IPS-18c (cell line): Measurements from ENCODE around the gene NOL7.

Experiments used
- H3K4me3 ChIP-seq: 2 replicates; pipeline ENCODE4 v1.7.0; 2013; ENCODE audit warnings: low read depth, mild to moderate bottlenecking, low read length, moderate library complexity; ENCODE audit not compliant: insufficient read depth
- H3K9me3 ChIP-seq: one replicate; pipeline ENCODE4 v1.6.1; 2013; ENCODE audit warnings: mild to moderate bottlenecking, low read length, moderate library complexity; ENCODE audit not compliant: control insufficient read depth, insufficient read depth

NOL7 gene

DNA sequence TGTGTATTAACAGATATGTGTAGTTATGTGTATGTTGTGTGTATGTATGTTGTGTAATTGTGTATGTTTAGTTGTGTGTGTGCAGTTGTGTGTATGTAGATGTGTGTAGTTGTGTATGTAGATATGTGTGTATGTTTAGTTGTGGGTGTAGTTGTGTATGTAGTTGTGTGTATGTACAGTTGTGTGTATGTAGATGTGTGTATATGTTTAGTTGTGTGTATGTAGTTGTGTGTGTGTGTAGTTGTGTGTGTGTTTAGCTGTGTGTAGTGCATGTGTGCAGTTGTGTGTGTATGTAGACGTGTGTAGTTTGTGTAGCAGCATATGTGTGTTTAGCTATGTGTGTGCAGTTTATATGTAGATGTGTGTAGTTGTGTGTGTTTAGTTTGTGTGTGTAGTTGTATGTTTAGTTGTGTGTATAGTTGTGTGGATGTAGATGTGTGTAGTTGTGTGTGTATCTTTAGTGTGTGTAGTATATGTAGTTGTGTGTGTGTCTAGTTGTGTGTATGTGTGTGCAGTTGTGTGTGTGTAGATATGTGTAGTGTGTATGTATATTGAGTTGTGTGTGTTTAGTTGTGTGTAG lies 24.5 kb upstream of the NOL7 start:
- peaks cover 2% of the 10 kb centered on the region for H3K9me3 ChIP-seq
- H3K4me3 ChIP-seq = no peak overlapping the region

DNA sequence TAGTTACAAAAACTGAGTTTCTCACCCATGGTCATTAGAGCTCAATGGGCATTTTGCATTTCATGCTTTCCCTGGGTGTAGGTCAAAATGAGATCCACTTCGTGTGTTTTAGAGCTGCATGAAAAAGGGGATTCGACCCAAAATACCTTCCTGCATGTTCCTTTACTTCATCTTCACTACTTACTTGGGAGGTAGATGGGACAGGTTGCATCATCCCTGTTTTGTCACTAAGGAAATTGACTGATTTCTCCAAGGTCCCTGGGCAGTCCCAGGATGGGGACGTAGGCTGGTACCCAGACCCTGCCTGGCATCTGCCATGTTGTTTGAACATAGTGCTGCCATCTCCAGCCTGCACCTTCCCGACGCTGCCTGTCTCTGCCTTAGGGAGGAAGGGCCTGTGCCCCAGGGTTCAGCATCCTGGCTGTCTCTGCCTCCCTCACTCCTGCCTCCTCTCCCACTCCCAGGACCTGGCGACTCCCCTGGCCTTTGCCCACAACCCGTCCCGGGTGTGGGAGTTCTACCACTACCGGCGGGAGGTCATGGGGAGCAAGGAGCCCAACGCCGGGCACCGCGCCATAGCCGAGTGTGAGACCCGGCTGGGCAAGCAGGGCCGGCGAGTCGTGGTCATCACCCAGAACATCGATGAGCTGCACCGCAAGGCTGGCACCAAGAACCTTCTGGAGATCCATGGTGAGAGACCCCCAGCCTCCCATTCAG lies 23.8 kb upstream of the NOL7 start:
- Histone ChIP-seq H3K9me3 (peaks cover 2% of the 10 kb centered on the region), H3K4me3 (no peak overlapping the region)

DNA sequence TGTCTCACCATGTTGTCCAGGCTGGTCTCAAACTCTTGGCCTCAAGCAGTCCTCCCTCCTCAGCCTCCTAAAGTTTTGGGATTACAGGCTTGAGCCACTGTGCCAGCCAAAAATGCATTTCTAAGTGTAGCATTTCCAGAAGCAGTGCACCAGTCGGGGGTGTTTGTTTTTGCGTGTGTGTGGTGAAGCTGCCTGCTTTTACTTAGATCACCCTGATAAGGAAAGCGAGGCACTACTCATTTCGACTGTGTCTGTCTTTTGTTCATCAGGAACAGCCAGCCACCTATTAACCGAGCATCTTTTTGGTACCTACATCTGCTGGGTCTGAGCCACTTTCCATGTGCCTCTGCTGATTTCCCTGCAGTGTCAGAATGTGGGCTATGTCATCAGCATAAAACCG lies 22.0 kb upstream of the NOL7 start:
- H3K9me3 ChIP-seq = peaks cover 2% of the 10 kb centered on the region
- H3K4me3 ChIP-seq = no peak overlapping the region

DNA sequence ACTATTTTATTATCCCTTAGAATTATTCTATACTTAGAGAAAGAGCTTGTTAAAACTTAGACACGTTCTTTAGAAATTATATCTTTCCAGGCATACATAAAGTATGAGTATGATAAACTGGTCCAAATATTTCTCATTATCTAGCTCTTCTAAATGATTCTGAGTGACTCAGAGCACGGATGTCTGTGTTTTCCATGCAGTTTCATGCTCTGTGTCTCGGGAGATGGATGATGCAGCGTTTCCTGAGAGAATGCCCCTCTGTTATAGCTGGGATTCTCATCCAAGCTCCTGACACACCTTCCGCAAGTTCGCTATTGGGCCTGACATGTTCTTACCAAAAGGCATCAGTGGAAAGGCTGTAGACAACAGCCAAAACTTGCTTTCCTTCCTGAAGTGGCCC lies 21.4 kb upstream of the NOL7 start:
- peaks cover 2% of the 10 kb centered on the region for H3K9me3 ChIP-seq

DNA sequence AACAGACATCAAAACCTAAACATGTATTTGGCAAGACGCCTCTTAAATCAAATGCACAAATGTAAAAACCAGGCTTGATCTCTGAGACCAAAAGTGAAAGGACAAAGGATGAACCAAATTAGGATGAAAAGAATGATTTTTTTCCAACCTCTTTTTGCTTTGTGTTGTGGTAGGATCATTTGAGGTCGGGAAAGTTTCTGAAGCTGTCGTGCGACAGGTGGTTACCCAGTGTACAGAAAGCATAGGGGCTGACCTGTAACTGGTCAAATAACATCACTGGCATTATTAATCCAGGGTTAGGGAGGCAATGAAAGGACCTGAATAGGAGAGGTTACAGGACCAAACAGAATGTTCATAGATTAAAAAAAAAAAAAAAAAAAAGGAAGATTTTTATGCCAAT lies 18.1 kb upstream of the NOL7 start:
- Histone ChIP-seq H3K9me3 (peaks cover 2% of the 10 kb centered on the region), H3K4me3 (no peak overlapping the region)

More for the DNA sequence above, 21.4 kb upstream of the NOL7 start:
- no peak overlapping the region for H3K4me3 ChIP-seq

DNA sequence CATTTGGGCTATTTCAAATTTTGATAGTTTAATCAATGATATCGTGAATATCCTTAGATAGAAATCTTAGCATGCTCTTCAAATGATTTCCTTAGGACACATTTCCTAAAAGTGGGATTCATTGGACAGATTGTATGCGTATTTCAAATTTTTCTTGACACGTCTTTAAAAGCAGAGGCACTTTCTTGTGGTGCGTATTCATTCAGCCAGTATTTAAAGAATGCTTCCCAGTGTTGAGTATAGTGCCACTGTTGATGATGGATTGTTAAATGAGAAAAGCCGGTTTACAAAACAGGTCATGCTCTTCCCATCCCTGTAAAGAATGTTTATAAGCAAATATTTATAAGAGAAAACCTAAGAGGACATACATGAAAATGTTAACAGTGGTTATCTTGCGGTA lies 15.1 kb upstream of the NOL7 start:
- H3K4me3 ChIP-seq = no peak overlapping the region

DNA sequence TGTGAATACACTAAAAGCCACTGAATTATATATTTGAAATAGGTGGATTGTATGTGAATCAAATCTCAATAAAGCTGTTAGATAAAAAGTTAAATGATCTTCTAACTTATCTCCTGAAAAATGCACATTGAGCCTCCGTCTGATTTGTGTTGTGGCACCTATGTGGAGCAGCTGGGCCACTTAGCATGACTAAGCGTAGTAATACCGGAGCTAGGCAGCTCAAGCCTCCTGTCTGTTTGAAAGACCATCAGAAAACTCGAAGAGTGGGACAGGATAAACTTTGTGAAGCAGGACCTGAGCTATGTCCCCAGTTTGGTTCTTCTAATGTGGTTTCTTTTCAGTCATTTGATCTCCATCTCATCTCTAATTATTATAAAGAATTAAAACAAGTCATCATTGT lies 11.0 kb upstream of the NOL7 start:
- no peak overlapping the region for H3K4me3 ChIP-seq
- H3K9me3 ChIP-seq = no peaks in the 10 kb centered on the region

More for the DNA sequence above, 15.1 kb upstream of the NOL7 start:
- H3K9me3 ChIP-seq = no peaks in the 10 kb centered on the region

DNA sequence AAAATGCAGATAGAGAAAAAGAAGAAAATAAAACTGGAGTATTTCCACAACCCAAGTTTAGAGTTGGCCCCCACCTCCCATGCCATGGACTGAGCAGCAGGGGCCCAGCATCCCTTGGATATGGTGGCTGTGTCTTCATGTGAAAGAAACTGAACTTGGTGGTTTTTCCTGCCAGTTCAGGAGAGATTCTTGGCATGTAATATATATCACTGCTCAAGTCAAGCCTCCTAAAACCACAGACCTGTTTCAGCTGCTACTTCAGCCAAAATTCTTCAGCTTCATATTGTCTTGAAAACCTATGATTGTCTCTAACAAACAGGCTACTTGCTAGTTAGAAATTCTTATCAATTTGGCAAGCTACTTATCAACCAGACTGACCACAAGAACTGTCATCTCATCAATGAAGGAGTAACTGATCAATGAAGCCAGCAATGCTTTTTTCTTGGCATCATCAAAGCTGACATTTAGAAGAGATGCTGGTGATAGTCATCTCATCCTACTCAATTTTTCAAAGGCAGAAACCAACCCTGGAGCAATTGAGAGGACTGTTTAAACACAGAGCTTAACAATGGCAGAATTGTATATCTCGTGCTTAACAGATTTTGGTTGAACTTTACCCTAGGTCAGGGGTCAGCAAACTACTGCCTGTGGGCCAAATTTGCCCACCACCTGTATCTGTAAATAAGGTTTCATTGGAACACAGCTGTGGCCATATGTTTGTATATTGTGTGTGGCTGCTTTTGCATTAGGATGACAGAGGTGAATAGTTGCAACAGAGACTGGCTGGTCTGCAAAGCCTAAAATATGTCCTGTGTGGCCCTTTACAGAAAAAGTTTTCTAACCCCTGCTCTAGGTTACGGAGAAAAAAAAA lies 10.4 kb upstream of the NOL7 start:
- H3K9me3 ChIP-seq = no peaks in the 10 kb centered on the region
- H3K4me3 ChIP-seq = no peak overlapping the region

DNA sequence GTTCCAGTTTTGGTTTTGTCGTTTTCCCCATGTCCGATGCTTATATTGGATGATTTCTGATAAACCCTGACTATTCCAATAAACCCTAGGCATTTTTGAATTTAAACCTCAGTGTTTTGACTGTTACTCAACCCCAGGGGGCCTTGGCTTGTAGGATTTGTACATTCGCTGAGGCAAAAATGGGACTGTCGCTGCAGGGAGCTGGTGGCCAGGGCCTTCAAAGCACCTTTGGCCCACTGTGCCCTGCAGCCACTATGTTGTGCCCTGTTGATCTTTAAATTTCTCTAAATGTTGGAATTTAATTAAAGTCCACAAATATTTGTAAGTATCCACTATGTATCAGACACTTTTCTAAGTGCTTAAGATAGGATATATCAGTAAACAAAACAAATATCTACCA lies 9.5 kb upstream of the NOL7 start:
- no peak overlapping the region for H3K4me3 ChIP-seq

DNA sequence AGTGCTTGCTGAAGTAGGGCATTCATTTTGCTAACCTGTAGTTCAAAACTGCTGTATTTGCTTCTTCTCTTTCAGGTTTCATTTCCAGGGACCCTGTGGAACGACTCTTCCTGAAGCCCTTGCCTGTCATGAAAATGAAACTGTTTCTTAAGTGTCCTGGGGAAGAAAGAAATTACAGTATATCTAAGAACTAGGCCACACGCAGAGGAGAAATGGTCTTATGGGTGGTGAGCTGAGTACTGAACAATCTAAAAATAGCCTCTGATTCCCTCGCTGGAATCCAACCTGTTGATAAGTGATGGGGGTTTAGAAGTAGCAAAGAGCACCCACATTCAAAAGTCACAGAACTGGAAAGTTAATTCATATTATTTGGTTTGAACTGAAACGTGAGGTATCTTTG lies 3.4 kb upstream of the NOL7 start:
- H3K4me3 ChIP-seq = no peak overlapping the region

More for the DNA sequence above, 9.5 kb upstream of the NOL7 start:
- H3K9me3 ChIP-seq = no peaks in the 10 kb centered on the region

DNA sequence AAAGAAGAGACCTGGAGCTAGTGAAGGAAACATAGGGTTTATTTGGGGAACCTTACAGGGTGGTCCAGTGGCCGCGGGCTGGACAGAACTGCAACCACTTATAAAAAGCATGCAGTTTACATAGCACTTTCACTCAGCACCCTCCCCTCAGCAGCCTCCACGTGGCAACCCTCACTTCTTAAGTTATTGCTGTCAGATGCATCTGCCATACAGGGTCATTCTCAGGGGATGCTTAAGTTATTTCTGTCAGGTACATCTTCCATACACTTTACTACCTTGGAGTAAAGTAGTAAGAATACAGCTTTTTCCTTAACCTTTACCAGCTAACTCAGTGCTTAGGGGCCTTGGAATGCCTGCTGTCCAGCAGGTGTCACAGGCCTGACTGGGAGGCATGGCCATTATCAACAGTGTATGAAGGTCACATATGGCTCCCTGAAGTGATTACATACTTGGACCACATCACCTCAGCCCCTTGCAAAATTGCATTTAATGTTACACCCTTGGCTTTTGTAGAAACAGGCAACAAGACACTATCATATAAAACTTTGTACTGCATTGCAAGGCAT lies 2.0 kb upstream of the NOL7 start:
- Histone ChIP-seq H3K4me3 (no peak overlapping the region), H3K9me3 (peaks cover 3% of the 10 kb centered on the region)

More for the DNA sequence above, 3.4 kb upstream of the NOL7 start:
- H3K9me3 ChIP-seq = peaks cover 3% of the 10 kb centered on the region

DNA sequence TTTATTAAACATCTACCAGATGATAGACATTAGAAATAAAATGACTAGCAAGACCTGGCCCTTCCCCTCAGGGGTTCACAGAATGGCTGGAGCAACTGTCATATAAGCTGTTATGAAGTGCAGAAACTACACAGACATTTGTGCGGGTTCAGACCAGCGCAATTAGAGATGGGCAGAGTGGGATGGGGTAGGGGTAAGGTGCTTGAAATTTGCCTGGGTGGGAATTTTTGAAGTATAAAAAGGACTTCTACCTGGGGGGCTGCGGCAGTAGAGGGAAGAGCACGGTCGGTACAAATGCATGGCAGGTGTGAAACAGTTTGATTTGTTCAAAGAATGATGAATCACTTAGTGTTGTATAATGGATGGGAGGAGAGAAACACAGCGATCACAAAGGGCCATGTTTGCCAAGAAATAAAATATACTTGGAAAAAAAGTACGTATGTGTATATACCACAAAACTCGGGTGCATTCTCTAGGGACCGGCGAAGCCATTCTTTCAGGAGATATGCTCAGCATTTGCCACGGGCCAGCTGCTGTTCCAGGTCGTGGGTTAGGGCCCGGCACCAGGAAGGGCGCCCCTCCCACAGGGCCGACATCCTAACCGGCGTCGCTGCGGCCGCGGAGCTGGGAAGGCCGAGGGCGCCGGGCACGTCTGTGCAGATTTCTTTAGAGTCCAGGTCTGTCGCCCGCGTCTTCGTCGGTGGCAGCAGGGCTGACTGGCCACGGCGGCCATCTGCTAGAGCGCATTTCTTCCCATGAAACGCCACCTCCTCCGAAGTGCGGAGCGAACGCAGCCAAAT lies 809 bp upstream of the NOL7 start:
- peaks cover 3% of the 10 kb centered on the region for H3K9me3 ChIP-seq
- H3K4me3 ChIP-seq = peak overlapping the region; percentile 99

DNA sequence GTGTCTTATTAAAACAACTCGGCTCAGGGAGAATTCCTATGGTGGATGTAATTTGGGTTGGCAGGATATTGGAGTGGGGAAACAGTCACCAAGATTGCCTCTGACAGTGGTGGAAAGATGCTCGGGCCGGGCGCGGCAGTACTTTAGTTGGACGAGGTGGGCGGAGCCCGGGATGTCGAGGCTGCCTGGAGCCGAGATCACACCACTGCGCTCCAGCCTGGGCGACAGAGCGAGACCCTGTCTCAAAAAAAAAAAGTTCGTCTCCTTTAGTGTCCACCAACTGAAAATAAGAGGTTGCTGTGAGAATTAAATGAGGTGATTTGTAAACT lies 621 bp downstream of the NOL7 start:
- Histone ChIP-seq H3K4me3 (peak overlapping the region; percentile 99), H3K9me3 (peaks cover 3% of the 10 kb centered on the region)

DNA sequence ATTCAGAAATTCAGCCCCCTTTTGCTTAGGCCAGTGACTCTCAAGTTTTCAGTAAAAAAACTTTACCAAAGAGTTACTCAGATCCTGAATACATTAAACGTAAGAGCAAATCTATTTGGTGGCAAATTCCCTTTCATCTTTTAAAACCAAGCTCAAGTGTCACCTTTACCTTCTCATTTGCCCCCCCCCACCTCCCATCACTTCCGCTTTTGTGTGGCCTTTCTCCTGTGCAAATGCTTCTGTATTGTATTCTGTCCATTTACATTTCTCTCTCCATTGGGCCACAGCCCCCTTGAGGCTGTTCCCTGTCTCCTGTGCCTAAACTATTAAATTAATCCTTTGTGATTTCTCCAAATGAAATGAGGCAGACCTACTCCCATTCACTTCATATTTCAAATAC lies 1.9 kb downstream of the NOL7 start:
- H3K9me3 ChIP-seq = peaks cover 3% of the 10 kb centered on the region
- H3K4me3 ChIP-seq = no peak overlapping the region

DNA sequence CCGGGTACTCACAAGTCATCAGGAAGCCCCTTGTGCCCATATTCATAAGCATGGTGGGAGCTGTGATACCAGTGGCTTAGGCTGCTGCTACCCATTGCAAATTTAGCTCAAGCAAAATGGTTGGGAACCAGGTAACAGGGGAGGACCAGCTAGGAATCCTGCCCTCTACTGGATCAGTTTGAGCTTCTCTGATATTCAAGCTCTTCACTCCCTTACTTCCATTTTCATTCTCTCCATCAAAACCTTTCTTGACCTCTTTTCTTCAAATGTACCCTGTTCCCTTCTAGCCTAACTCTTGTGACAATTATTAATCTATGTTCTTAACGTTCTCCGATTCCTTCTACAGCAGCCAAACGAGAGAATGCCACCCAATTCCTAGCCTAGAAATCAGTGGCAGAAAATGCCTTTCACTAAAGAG lies 9.7 kb downstream of the NOL7 start:
- Histone ChIP-seq H3K9me3 (no peaks in the 10 kb centered on the region), H3K4me3 (no peak overlapping the region)

DNA sequence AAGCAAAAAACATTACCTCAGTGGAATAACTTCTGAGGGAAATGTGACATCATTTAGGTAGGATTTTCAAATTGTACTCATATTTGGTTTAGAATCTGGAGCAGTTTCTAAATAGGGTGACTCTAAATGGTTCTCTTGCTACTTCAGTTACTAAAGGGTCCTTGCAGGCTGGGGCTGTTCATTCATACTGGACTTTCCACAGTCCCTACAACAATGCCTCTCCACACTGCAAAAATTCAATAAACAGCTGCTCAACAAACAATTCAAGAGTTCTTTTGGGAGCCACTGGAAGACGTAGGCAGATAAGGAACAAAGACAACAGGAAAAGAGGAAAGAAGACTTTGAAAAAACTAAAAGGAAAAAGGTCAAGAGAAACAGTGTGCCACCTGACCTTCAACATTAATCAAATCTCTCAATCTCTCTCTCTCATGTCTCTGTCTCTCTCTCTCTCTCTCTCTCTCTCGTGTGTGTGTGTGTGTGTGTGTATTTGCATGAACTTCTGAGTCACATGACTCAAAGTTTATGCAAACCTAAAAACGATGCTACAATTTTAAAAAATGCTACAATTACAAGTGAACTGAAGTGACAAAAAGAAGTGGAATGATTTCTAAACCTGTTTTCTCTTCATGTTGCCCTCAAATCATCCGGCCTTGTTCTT lies 14.5 kb downstream of the NOL7 start:
- Histone ChIP-seq H3K9me3 (no peaks in the 10 kb centered on the region), H3K4me3 (no peak overlapping the region)

DNA sequence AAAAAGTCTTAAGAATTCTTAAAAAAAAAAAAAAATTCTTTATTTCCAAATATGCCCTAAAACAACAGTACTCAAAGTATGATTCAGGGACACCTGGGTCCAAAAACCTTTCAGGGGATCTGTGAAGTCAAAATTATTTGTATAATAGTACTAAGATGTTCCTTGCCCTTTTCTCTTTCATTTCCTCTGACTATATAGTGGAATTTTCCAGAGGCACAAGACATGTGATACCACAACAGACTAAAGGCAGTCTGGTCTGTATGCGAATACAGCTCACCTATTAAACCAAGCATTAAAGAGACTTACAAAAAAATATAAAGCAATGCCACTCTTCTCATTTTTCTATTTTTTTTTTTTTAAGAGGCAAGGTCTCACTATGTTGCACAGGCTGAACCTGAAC lies 15.4 kb downstream of the NOL7 start:
- no peaks in the 10 kb centered on the region for H3K9me3 ChIP-seq
- H3K4me3 ChIP-seq = no peak overlapping the region
